Loucy (cell line): ENCODE results near the gene LIN28B.
"Not testable (repeated sequence)": the region's sequence is repeated elsewhere in the genome, so short reads cannot be mapped to it uniquely, and the experiment has no call there.

Experiments
- EZH2phosphoT487 ChIP-seq: fragments of 200-600 bp; IDR thresholded peaks from 2 replicates; pipeline ENCODE4 v1.6.1; 2018; ENCODE audit warnings: antibody characterized with exemption, mild to moderate bottlenecking, moderate library complexity, borderline replicate concordance
- TF ChIP-seq, protein P1 (sequence below): fragments of 200-600 bp; sonication (generic); conservative IDR thresholded peaks from 2 replicates; pipeline ENCODE4 v1.5.1; 2014; ENCODE audit warnings: mild to moderate bottlenecking, antibody characterized with exemption, low read length

DNA sequence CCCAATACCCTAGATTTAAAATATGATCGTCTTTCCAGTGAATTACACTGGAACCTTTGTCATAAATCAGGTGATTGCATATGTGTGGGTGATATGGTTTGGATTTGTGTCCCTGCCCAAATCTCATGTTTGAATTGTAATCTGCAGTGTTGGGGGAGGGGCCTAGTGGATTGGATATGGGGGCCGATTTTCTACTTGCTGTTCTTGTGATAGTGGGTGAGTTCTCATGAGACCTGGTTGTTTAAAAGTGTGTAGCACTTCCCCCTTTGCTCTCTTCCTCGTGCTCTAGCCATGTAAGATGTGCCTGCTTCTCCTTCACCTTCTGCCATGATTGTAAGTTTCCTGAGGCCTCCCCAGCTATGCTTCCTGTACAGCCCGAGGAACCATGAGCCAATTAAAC, 29.0 kb downstream of the LIN28B start:
- TF ChIP-seq, protein P1, sequence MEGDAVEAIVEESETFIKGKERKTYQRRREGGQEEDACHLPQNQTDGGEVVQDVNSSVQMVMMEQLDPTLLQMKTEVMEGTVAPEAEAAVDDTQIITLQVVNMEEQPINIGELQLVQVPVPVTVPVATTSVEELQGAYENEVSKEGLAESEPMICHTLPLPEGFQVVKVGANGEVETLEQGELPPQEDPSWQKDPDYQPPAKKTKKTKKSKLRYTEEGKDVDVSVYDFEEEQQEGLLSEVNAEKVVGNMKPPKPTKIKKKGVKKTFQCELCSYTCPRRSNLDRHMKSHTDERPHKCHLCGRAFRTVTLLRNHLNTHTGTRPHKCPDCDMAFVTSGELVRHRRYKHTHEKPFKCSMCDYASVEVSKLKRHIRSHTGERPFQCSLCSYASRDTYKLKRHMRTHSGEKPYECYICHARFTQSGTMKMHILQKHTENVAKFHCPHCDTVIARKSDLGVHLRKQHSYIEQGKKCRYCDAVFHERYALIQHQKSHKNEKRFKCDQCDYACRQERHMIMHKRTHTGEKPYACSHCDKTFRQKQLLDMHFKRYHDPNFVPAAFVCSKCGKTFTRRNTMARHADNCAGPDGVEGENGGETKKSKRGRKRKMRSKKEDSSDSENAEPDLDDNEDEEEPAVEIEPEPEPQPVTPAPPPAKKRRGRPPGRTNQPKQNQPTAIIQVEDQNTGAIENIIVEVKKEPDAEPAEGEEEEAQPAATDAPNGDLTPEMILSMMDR: not testable (repeated sequence)
- TF ChIP-seq EZH2phosphoT487: not testable (repeated sequence)
